Activated CD4-positive, alpha-beta T cell treated with anti-CD3 and anti-CD28 coated beads, Interleukin-2, amount 50 U/mL, for 16 hours (primary cell): Measurements from ENCODE around the gene DMPK.
"Not testable (repeated sequence)": the region's sequence is repeated elsewhere in the genome, so short reads cannot be mapped to it uniquely, and the experiment has no call there.

Source experiments
- DNase-seq: peaks from one replicate; pipeline ENCODE4 v3.0.0-alpha.2; 2020

DMPK gene

DNA sequence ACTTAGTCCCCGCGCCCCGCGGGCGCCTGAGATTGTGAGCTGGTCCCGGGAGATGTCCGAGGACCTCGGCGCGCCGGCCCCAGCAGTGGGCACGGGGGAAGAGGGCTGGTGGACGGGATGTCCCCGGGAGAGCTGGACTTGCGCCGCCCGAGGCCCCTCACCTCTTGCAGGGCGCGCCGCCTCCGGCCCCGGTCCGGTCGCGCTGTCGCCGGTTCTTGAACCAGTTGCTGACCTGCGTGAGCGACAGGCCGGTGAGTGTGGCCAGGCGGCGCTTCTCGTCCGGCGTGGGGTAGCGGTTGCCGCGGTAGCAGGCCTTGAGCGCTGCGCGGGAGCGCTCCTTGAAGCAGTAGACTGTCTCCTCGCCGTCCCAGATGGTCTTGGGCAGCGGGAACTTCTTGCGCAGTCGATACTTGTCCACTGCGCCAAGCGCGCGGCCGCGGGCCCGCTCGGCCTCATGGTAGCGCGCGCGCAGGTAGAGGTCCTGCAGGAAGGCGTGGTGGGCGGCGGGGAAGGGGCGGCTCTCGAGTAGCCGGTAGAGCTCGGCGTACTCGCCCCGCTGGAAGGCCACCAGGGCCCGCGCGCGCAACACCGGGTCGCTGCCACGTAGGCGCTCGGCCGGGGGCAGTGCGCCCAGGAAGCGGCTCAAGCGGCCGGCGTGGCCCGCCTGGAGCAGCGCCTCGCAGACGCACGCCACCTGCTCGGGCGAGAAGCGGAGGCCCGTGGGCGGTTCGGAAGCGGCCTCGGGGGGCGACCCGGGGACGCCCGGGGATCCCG lies 14.2 kb downstream of the DMPK start:
- DNase-seq = no peak

DNA sequence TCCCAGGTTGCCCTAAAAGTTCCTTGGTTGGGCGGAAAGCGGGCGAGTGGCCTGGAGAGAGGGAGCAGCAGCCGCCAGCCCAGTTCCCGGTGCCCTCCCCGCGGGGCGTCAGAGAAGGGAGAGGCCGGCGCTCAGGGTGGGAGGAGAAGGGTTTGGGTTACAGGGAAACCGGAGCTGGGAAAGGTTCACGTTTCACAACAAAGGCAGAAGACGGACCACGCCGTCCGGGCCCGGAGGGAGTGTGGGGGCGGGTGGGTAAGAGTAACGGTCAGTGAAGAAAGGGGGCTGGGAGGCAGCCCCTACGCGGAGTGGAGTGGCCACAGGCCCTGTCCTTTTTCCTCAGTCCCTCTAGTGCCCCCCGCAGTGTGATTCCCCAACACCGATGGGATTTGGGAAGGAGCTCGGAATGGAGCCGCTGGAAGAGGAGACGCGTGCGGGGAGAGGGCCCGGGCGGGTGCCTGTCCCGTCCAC lies 14.8 kb downstream of the DMPK start:
- DNase-seq = no peak

DNA sequence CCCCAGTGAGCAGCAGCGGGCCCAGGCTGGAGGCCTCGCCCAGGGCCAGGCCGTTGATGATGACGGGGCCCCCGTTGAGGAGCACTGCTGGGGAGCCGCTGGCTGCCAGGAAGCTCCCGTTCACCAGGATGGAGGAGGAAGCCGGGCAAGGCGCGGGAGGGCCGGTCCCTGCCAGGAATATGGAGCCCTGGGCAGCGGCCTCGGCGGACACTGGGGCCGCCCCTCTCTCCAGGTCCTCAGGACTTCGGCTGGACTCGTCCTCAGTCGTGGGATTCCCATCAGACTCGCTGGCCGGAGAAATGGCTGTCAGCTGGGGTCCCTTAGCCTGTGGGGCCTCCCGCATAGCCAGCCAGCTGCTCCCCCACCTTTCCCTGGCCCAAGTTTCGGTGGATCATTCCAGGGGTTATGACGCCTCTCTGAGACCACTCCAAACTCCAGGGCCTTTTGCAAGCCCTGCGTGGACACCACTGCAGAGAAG lies 15.4 kb downstream of the DMPK start:
- DNase-seq = no peak

DNA sequence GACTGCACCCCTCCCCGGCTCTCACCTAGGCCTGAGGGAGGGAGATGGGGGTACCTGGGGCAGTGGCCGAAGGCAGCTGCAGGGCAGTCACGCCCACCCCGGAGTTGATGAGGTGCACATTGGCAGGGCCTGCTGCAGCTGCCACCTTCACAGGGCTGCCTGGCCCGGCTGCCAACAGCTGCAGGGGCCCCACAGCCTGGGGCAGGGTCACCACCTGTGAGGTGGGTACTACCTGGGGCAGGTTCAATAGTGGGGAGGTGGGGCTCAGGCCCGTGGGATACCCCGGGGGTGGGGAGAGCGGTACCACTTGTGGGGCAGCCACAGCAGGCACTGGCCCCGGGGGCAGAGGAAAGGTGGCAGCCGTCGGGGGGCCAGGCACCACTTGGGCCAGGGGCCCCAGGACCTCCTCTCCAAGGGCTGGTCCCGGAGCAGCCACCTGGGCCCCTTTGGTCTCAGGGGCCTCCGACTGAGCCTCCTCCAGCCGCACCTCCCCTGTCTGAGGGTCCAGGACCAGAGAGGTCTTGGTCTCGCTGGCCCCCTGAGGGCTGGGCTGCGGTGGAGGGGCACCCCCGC lies 15.9 kb downstream of the DMPK start:
- DNase-seq = no peak

DNA sequence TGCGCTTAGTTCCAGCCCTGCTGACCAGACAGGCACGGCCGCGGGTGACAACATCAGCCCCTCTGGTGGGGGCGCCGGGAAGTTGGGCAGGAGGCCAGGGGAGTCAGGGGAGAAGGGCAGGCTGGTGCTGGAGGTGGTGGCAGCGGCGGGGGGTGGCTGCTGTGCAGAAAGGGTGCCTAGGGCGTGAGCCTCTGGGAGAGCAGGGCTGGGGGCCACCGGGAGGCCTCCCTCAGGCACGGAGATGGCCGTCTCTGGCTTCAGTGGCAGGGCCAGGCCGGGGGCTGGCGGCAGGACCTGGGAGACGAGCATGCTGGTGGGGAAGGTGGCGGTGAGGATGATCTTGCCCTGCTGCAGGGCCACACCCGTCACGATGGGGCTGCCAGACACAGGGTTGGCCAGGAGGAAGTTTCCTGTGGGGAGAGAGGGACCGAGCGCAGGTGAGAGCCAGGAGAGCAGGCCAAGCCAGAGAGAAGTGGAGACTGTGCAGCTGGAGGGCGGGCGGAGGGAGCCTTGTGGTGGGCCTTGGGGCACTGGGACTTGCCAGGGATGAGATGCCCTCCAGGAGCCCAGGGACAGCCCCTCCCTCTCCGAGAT lies 16.5 kb downstream of the DMPK start:
- no peak for DNase-seq

DNA sequence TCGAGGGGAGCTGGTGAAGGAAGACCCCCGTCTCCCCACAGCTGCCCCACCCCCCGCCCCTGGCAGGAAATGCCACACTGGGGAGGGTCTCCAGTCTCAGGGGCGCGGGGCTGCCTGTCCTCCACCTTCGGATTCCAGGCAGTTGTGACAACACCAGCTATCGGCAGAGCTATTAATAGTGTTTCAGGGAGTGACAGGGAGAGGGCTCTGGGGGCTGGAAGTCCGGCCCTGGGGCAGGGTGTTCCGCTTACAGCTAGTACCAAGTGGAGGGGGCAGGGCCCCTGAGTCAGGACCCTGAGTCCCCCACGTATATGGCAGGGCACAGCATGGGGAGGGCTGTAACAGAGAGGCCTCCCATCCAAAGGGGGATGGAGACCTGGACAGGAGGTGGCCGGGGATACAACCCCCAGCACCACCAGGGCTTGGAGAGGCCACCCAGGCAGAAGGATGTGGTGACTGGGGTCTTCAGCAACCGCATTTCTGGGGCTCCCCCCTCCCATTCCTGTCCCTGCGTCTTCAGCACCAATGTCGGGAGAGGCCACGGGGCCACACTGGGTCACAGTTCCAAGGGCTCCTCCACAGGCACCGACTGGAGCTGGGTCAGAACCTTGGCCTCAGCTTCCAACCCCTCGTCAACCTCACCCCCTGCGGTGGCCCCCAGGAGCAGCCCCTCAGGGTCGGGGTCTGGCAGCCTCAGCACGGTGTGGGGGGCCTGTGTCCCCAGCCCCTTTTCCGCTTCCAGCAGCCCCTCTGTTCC lies 17.2 kb downstream of the DMPK start:
- DNase-seq = no peak

DNA sequence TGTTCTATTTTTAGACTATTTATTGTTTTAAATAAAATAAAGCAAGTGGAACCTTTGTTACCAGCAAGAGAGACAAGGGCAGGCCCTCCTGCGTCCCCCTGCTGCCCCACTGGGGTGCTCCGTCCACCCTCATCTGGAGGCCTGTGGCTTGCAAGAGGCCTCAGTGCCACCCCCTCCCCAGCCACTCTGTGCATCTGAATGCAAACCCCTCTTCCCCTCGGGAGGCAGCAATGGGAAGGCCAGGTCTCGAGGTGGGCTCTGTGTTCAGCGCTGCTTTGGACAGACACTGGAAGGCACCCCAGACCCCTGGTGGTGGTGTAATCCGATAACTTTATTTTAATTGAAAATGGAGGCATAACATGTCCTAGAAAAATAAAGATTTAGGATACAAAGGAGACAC lies 17.8 kb downstream of the DMPK start:
- DNase-seq = no peak

DNA sequence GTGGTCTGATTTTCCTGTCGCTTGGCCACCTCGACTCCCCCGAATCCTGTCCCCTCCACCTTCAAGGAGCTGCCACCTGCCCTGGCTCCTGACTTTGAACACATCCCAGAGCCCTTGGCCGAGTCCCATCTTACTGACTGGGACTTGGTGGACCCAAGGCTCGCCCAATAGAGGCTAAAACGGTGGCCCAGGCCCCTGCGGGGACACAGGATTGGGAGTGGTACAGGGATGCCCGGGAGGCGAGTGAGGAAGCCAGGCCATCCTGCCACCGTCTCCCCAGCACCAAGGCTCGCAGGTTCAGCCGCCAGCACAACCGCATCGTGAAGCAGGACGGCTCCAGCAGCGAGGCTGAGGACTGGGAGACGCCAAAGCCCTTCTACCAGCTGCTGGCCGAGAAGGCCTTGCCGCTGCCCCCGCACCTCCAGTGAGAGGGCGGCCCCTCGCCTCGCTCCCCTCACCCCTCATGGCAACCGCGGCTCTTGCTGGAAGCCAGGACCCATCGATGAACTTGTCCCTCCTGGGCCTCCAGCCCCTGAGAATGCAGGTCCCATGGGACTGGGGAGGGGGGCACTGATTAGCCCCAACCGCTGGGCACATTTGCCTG lies 18.5 kb downstream of the DMPK start:
- no peak for DNase-seq

DNA sequence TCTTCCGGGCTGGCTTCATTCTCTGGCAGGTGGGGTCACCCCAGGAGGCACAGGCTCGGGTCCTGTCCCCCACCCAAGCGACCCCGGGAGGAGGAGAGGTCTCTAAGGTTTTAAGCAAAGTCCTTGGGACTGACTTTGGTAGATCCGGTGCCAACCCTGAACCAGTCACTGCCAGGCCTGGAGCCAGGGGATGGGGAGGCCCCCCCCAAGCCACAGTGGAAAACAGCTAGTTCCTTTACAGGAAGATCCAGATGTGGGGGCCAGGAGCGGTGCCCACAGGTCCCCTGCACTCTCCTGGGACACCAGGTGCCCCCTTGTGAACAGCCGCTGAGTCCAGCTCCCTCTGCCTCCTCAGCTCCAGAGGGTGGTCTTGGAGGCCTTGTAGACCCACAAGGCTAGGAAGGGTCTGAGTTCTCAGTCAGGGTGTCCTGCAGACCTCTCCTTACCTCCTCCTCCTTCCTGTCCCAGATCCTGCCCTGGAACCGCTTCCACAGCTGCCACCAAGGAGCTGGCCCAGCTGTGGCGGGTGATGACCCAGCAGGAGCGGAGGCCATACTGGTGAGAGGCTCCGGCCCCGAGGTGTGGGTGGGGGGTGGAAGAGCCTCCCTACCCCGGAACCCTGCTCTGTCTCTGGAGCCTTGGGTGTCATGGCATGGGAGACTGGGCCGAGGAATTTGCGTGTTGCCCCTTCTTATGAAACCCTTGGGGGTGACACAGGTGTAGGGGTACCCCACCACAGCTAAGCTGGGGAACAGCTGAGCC lies 19.2 kb downstream of the DMPK start:
- DNase-seq = no peak

DNA sequence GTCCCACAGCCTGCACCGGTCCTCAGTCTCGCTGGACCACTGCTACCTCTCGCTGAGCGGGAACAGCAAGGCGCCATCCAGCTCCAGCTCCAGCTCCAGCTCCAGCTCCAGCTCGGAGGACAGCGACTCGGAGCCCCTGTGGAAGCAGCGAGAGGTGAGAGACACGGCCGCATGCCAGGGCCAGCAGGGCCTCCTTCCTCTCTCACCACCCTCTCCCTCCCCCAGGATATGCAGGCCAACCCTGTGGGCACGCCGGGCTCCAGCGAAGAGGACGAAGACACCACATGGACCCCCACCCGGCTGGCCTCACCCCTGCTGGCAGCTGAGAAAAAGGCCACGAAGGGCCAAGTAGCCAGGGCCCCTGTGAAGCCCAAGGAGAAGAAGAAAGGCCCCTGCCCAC lies 20.6 kb downstream of the DMPK start:
- no peak for DNase-seq

DNA sequence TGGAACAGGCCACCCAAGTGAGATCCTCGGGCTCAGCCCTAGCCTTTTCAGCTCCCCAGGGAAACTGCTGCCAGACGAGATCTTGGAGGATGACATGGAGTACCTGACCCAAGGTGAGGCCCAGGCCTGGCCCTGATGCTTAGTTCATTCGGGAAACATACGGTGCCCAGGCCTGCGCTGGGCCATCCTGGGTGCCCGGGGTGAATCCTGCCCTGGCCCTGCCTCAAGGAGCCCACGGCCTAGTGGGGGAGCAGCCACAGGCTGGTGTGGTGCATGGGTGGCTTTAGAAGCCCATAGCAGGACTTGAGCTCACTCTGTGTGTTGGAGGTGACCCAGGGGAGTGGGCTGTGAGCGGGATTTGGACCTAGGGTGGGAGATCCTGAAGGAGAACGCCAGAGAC lies 23.4 kb downstream of the DMPK start:
- no peak for DNase-seq

DNA sequence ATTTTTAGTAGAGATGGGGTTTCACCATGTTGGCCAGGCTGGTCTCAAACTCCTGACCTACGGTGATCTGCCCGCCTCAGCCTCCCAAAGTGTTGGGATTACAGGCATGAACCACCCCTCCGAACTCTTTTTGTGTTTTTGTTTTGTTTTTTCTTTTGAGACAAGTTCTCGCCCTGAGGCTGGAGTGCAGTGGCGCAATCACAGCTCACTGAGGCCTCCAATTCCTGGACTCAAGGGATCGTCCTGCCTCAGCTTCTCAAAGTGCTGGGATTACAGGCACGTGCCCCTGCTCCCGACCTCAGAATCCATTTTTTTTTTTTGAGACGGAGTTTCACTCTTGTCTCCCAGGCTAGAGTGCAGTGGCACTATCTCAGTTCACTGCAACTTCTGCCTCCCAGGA lies 24.6 kb downstream of the DMPK start:
- DNase-seq = no peak

DNA sequence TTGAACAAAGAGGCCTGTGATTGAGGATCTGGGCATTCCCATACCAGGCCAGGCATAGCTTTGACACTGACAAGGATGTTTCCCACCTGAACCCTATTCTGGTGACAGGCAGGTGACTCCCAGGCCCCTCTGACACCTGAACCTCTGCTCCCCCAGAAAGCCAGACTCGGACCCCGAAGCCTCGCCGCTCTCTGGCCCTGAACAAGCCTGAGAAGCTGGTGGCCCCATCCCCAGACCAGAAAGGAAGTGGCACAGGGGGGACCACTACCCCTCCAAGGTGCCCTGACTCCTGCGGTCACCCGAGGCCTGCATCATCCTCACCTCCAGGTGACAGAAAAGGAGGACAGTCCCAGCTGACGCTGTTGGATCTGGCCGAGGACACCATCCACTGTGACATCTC lies 28.0 kb downstream of the DMPK start:
- no peak for DNase-seq

DNA sequence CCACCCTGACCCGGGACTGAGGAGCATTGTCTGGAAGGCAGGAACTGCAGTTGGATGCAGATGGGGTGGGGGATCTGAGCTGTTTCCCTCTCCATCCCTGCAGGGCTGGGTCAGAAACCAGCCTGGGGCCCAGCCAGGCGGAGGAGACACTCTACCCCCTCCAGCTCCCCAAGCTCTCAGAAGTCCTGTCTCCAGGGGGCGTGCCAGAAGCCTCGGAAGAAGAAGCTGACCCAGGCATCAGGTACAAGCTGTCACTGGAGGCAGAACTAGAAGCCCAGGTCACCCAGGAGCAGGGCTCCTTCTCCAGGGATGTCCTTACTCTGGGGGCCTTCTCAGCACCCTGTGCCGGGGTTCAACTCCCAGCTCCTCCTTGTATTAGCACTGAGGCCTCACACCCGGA lies 28.7 kb downstream of the DMPK start:
- DNase-seq = no peak

DNA sequence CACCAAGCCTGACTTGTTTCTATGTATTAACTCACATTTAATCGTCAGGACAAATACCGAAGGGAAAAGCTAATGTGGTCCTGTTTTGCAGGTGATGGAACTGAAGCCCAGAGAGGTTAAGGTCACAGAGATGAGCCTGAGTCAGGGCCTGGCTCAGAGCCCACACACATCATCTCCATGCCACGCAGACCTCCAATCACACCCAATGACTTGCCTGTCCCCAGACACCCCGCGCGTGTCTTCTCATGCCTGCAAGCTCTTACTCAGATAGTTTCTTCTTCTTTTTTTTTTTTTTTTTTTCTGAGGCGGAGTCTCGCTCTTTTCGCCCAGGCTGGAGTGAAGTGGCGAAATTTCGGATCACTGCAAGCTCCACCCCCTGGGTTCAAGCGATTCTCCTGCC lies 29.7 kb downstream of the DMPK start:
- DNase-seq = no peak

DNA sequence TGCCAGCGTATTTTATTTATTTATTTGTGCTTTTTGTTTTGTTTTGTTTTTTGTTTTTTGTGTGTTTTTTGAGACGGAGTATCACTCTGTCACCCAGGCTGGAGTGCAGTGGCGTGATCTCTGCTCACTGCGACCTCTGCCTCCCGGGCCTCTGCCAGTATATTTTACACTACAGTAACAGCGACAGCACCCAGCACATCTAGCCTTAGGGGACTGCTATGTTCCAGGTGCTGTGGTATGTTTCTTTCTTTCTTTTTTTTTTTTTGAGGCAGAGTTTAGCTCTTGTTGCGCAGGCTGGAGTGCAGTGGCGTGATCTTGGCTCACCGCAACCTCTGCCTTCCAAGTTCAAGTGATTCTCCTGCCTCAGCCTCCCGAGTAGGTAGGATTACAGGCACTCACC lies 30.8 kb downstream of the DMPK start:
- DNase-seq = not testable (repeated sequence)

DNA sequence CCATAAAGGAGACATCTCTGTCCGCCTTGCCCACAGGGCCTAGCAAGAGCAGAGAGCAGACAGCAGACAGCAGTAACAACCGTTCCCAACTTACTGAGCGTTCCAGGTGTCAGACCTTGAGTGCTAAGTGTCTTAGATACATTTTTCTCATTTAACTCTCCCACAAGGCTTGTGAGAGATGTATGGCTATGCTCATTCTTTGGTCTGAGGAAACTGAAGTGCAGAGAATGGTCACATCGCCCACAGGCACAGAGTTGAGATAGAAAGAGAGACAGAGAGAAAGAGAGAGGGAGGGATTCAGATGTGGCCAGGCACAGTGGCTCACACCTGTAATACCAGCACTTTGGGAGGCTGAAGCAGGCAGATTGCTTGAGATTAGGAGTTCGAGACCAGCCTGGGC lies 34.8 kb downstream of the DMPK start:
- no peak for DNase-seq

DNA sequence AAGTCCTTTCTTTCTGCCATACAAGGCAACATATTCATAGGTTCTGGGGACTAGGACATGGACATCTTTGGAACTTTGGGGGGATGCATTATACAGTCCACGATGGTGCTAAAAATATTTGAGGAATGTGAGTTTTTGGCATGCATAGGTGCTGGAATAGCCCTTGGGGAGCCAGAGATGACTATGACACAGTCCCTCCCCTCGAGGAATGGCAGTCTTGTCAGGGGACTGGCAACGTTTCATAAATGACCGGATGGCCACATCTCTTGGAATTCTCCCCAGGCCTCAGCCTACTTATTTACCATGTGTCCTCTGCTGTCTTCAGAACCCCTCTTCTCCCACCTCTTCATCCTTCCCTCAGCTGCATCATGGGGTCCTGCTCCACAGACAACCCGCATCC lies 35.4 kb downstream of the DMPK start:
- DNase-seq = no peak

DNA sequence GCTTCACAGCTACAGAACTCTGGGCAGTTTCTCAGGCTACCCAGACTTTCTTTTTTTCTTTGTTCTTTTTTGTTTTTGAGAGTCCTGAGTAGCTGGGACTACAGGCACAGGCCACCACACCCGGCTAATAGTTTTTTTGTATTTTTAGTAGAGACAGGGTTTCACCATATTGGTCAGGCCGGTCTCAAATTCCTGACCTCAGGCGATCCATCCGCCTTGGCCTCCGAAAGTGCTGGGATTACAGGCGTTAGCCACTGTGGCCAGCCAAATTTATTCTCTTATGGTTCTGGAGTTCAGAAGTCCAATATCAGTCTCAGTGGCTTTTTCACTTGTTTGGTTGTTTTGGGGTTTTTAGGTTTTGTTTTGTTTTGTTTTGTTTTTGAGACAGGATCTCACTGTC lies 36.7 kb downstream of the DMPK start:
- no peak for DNase-seq

DNA sequence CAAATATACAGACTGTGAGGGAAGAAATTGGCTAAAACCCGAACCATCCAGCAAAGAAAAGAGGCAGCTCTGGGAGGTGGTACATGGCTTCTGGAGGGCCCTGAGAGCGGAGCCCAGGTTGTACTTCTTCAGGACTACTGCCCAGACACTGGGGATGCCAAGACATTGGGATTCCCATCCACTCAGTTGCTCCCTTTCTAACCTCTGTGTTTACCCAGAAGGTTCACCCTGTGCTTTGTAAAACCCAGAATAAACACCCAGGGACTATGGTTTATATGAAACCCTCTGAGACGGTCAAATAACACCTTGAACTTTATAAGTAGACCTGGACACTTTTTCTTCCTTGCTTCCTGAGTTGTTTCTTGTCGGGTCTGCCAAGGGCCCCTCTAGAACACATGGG lies 39.3 kb downstream of the DMPK start:
- DNase-seq = no peak

DNA sequence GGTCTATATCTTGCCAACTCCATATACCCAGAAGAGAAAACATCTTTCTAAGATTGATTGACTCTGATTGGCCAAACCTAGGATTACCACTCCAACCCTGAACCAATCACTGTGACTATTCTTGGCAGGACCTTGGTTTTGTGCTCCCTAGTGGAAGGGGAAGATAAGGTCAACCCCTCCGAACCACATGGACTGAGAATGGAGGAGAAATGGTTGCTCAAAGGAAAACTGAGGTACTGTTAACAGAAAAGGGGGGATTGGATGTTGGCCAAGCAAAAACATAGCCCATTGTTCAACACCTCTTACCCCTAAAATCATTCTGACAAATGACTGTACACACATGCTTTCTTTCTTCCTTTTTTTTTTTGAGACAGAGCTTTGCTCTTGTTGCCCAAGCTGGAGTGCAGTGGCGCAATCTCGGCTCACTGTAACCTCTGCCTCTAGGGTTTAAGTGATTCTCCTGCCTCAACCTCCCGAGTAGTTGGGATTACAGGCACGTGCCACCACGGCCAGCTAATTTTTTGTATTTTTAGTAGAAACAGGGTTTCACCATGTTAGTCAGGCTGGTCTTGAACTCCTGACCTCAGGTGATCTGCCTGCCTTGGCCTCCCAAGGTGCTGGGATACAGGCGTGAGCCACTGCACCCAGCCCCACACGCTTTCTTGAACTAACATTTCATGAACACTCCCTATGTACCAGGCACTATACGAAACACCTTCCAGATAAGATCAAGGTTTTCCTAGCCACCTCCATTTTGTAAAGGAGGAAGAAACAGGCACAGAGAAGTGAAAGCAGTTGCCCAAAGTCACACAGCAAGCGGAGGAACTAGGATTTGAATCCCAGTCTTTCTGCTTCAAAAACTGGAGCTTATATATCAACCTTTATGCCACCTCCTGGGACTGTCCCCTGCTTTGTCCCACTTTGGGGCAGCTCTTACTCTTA lies 42.5 kb downstream of the DMPK start:
- DNase-seq = no peak
